Lower leg skin (tissue), 4 donors: ENCODE data around the gene ZBTB16. TPM values are rescaled to one million over a fixed set of nuclear protein-coding genes. Genes with fewer than 3 reads are reported as not detected.

ENCODE experiments used
- DNase-seq, 2 donors: peaks; one replicate each; pipeline ENCODE4 v3.0.0-alpha.2; 2019; ENCODE audit warnings: low spot score in 2 of 2
- H3K4me3 ChIP-seq: fragments of 200-600 bp; sonication (generic); 2 replicates; pipeline ENCODE4 v1.5.1; 2017; ENCODE audit warnings: mild to moderate bottlenecking, low read depth; ENCODE audit not compliant: poor library complexity, severe bottlenecking
- POLR2A ChIP-seq, 2 donors: fragments of 450-650 bp; IDR thresholded peaks; one replicate each; pipeline ENCODE4 v1.6.1; 2016 to 2017; ENCODE audit warnings: antibody characterized with exemption in 2 of 2, mild to moderate bottlenecking in 1 of 2, moderate library complexity in 1 of 2
- WGBS, 2 donors: methylation state at CpG; one replicate each; pipeline ENCODE4 v1.1.5; 2018; 5-methylcytosine and 5-hydroxymethylcytosine counted together
- intact Hi-C: fragments of 100-400 bp; cut with DNase I; formaldehyde crosslinking; loops from one replicate; pipeline ENCODE4 v1.15.0; 2023; ENCODE audit warnings: low total_unique reads
- total RNA-seq, 4 donors: library from RNA; depleted of rRNA; stranded (reverse); fragments of >200 nt; gene quantifications; one replicate each; pipeline ENCODE4 v1.1.0, GENCODE V29; 2016
- TF ChIP-seq, protein P1 (sequence below), 3 donors: fragments of 450-650 bp; IDR thresholded peaks; one replicate each; pipeline ENCODE4 v1.5.1; 2016; ENCODE audit warnings: antibody characterized with exemption in 3 of 3, mild to moderate bottlenecking in 3 of 3, moderate library complexity in 2 of 3

ZBTB16 gene
- total RNA-seq, 4 donors from 2014 or later, result 167 to 369 (median 233) TPM

GRCh38 chr11:114188851-114189570 is 129.5 kb downstream of the ZBTB16 start:
- H3K4me3 ChIP-seq, result no peak overlapping the region
- 90 to 93% methylated on average over 3 of the region's 3 CpGs for WGBS, 2 donors
- TF ChIP-seq POLR2A (IDR thresholded peaks at IDR 0.05), result no peak
- TF ChIP-seq, protein P1, sequence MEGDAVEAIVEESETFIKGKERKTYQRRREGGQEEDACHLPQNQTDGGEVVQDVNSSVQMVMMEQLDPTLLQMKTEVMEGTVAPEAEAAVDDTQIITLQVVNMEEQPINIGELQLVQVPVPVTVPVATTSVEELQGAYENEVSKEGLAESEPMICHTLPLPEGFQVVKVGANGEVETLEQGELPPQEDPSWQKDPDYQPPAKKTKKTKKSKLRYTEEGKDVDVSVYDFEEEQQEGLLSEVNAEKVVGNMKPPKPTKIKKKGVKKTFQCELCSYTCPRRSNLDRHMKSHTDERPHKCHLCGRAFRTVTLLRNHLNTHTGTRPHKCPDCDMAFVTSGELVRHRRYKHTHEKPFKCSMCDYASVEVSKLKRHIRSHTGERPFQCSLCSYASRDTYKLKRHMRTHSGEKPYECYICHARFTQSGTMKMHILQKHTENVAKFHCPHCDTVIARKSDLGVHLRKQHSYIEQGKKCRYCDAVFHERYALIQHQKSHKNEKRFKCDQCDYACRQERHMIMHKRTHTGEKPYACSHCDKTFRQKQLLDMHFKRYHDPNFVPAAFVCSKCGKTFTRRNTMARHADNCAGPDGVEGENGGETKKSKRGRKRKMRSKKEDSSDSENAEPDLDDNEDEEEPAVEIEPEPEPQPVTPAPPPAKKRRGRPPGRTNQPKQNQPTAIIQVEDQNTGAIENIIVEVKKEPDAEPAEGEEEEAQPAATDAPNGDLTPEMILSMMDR (IDR thresholded peaks at IDR 0.05), result no peak
- no peak for DNase-seq
- intact Hi-C loops, result no loop called here

GRCh38 chr11:114190630-114191029 is 131.1 kb downstream of the ZBTB16 start:
- DNase-seq, result no peak
- H3K4me3 ChIP-seq, result no peak overlapping the region
- no peak for TF ChIP-seq POLR2A (IDR thresholded peaks at IDR 0.05)
- TF ChIP-seq, protein P1 (IDR thresholded peaks at IDR 0.05), result no peak
- WGBS, 2 donors, result 72 to 95% methylated on average over 4 of the region's 4 CpGs
- intact Hi-C loops, result no loop called here

GRCh38 chr11:114191893-114192292 is 132.4 kb downstream of the ZBTB16 start:
- TF ChIP-seq POLR2A (IDR thresholded peaks at IDR 0.05), result no peak
- TF ChIP-seq, protein P1 (IDR thresholded peaks at IDR 0.05), result no peak
- 43 to 87% methylated on average over 2 of the region's 2 CpGs for WGBS, 2 donors
- no peak for DNase-seq
- no peak overlapping the region for H3K4me3 ChIP-seq
- intact Hi-C loops, result no loop called here

DNA sequence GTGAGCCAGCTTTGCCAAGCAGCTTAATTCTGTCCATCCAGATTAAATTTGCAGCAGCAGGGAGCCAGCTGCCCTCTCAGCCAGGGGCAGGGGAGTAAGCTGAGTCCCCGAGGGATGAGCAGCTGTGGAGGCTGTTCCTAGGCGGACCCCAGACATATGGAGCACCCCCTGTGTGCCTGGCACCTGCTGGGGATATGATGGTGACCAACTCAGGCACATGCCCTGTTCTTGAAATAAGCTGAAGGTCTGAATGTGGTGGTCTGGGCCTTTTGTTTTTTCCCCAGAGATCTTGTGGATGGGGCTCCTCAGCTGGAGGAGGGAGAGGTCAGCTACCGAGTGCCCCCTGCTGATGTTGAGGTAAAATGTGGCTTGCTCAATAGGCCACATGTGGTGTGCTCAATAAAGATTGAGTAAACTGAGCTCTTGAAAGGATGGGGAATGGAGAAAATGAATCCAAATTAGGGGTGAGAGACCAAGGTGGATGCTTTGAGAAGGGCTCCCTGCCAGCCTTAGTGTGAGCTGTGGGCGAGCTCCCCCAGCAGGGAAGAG is 133.4 kb downstream of the ZBTB16 start:
- WGBS, 2 donors, result 87 to 94% methylated on average over 4 of the region's 4 CpGs
- DNase-seq, result no peak
- intact Hi-C loops, result no loop called here
- no peak overlapping the region for H3K4me3 ChIP-seq
- TF ChIP-seq, protein P1 (IDR thresholded peaks at IDR 0.05), result no peak
- TF ChIP-seq POLR2A (IDR thresholded peaks at IDR 0.05), result no peak

GRCh38 chr11:114193730-114194679 is 134.5 kb downstream of the ZBTB16 start:
- no peak overlapping the region for H3K4me3 ChIP-seq
- intact Hi-C loops, result no loop called here
- WGBS, 2 donors, result 72 to 77% methylated on average over 10 of the region's 10 CpGs
- no peak for DNase-seq
- TF ChIP-seq POLR2A (IDR thresholded peaks at IDR 0.05), result no peak
- TF ChIP-seq, protein P1 (IDR thresholded peaks at IDR 0.05), result no peak
